Stimulated activated CD4-positive, alpha-beta T cell treated with anti-CD3 and anti-CD28 coated beads, Interleukin-1b, Interleukin-23, amount 100 ng/mL, for 1 hour (primary cell): ENCODE results near the gene TMEM273.

ENCODE experiments used
- DNase-seq, 2 donors: peaks; one replicate each; pipeline ENCODE4 v3.0.0-alpha.2; 2020; ENCODE audit warnings: low read depth in 2 of 2

TMEM273 gene, protein sequence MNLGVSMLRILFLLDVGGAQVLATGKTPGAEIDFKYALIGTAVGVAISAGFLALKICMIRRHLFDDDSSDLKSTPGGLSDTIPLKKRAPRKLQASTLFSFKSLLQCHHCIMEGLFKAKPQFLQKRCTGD

DNA sequence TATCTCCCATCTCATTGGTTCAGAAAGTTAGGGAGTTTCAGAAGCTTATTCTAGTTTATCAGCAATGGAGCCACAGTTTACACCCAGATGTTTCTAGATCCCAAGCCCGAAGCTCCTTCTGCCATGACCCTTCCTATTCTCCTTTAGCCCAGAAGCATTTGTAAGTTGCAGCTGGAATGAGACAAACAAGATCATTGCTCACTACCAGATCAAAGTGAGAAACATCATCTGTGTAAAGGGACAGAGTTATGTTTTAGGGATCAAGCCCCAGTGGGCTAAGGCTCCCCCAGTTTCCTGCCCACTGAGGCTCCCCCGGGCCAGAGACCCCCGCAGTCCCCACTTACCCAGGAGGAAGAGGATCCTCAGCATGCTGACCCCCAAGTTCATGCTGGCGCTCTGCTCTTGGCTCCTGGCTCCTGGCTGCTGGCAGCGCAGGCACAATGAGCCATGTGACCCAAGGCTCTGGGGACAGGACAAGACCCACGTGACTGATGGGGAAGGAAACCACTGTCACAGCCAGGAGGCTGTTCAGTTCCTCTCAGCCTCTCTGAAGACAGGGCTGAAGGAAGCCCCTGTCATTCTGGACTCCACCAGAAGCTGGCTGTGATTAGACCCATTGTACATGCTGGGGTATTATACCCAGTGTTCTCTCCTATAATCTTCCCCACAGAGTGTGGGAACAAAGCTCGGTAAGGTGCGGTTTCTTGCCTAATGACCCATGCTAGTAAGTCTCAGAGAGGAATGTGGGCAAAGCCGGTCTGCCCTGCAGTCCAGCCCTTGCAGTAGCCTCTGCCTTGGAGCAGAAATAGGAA is at the start of gene TMEM273:
Gene TMEM273, minus strand, starts transcription at position 442 of the 812 bp plus-strand sequence. Its CDS starts 55 bp downstream, at position 387.
- DNase-seq, result no peak

DNA sequence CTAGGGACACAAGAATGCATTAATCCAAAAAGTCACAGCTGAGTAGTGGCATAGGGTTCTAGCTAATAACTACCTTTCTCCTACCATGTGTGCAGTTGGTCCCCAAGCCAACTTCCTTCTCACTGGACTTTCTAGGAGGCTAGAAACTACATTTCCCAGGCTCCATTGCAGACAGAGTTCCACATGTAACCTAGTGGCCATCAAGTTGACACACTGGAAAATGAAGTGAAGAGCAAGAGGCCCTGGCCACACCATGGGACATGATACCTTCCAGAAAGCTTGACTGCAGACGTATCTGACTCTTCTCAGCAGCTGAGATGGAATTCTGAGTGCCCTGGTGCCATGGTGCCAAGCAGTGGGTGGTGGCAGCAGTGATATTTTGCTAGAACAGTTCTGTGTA is 49.8 kb upstream of the TMEM273 start:
- DNase-seq, result no peak

DNA sequence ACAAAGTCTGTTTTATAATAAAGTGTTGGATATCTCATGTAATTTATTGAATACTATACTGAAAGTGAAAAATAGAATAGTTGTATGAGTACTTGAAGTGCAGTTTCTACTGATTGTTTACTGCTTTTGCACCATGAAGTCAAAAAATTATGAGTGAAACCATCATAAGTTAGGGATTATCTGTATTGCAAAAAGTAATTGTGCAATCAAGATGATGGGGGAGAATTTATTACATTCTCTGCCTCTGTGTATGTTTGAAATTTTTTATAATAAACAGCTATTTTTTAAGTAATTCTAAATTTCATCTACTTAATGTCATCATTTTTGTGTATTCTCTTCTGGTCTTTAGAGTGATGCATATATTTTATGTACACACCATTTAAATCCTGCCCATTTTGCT is 47.2 kb upstream of the TMEM273 start:
- DNase-seq, result no peak

DNA sequence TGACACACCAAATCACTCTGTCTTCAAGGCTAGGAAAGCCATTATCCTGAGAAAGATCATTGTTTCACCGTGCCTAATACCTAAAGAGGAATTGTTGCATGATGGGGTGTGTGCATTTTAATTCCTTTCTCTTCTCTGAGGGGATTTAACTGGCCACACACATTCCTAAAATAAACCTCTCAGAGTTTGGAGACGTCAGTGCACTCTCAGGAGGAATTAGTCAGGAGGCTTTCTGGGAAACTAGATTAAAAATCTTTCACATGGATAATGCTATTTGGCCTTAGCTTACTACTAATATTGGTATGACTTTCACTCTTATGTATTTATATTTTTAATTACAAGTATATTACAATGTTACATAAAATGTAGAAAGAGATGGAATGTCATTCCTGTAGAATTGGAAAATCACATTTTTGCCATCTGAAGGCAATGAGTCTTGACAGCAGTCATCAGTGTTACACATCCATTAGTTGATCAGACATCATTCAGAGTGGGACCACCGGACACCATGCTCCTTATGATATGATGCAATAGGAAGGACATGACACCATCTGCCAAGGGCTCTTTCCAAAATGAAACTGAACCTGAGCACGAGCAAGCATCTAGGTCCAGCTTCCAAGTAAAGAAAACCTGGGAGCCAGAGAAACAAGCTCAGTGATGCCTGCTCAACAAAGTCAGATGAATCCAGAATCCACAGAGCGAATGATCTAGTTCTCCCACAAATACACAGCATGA is 43.1 kb upstream of the TMEM273 start:
- DNase-seq, result no peak

DNA sequence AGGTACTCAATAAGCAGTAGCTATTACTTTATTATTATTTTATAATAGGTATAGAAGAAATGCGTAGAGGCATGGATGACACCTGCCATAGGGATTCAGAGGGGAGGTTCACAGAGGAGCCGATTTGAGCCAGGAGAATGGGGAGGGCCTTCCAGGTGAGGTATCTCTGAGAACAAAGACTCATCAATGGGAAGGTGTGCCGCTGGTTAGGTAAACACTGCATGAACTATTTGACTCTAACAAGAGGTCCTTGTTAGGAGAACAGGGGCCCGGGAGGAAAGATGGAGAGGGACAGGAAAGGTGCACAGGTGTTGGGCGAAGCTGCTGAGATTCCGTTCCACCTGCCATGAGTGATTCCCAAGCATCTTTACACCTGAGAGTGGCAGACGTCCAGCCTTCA is 41.8 kb upstream of the TMEM273 start:
- DNase-seq, result no peak

DNA sequence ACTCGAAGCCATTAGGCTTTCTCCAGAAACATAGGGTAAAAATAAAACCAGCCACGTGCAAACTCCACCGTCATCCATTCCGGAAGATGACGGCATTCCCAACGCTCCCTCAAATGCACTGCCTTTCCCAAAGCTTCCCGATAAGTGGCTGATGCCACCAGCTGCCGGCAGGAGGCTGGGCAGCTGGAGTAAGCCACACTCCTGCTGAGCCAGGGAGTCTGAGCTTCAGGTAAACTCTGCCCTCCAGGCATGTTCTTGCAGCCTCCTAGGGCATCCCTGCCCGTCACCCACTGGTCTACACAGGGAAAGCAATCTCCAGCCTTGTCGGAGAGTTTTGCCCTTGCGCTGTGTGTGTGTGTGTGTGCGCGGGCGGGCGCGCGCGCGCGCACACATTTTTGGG is 40.5 kb upstream of the TMEM273 start:
- no peak for DNase-seq

DNA sequence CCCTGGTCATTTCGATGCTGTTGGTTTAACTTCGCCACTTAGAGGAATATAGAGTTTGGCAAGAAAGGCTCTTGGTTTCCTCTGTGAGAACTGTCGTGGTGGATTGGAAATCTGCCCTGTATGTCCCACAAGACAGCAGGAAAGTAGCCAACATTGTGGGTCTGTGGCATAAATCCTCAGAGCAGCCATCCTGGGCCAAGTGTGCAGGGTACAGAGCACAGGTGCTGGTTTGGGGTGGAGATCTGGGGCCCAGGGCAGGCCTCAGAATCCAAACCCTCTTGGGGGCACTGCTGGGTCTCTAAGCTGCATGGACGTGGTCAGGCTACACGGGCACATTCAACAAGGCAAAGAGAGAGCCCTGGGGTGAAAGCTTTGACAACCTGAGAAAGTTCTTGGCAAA is 39.2 kb upstream of the TMEM273 start:
- DNase-seq, result no peak

DNA sequence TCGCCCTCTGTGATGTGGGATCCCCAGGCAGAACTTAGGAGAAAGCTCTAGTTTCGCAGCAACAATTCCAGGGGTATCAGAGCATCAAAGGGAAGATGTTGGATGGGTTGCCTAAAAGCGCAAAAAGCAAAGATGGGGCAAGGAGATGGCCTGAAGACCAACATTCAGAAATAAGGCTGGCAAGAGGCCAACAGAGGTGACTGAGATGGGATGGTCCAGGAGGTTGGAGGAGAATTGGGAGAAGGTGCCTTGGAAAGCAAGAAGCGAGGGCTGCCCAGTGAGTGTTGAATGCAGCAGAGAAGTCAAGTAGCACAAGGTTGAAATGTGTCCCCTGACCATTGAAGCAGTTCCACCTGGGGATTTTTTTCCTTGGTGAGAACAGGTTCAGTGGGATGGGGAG is 38.4 kb upstream of the TMEM273 start:
- no peak for DNase-seq

DNA sequence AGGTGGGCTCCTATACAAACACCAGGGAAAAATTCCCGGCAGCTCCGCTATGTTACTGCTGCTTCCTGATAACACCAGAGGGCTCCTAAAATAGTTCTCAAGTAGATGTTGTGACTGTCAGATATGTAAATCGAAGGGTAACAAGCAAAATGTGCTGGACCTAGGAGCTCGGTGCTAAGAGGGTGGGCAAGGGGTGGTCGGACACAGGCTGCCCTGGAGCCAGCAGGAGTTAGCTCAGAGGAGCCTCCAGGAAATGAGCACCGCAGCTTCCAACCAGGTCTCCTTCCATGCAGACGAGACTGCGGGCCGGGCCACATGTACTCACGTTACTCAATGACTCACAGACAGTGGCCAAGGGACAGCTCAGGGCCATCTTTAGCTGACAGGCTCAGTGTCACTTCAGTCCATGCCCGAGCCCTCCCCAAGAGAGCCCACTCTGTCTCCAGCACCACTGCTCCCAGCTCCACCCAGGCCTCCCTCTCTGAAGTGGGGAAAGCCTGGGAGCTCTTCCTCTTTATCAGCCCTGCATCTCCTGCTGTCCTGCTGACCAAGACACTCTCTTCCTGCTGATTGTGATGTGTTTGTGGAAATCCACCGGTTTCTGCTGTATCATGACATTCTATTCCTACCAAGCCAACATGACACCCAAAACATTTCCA is 37.2 kb upstream of the TMEM273 start:
- no peak for DNase-seq

DNA sequence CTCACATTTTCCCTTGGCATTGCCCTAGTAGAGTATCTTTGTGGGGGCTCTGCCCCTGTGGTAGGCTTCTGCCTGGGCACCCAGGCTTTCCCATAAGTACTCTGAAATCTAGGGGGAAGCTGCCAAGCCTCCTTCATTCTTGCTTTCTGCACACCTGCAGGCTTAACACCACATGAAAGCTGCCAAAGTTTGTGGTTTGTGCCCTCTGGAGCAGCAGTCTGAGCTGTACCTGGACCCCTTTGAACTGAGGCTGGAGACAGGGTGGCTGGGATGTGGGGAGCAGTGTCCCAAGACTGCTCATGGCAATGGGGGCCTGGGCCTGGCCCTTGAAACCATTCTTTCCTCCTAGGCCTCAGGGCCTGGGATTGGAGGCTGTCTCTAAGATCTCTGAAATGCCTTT is 35.0 kb upstream of the TMEM273 start:
- no peak for DNase-seq

DNA sequence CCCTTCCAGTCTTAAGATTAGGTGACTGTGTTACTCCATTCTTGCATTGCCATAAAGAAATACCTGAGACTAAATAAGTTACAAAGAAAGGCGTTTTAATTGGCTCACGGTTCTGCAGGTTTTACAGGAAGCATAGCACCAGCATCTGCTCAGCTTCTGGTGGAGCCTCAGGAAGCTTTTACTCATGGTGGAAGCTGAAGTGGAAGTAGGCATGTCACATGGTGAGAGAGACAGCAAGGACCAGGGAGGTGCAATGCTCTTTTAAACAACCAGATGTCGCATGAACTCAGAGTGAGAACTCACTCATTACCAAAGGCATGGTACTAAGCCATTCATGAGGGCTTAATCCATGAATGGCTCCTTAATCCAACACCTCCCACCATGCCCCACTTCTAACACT is 34.0 kb upstream of the TMEM273 start:
- DNase-seq, result no peak

DNA sequence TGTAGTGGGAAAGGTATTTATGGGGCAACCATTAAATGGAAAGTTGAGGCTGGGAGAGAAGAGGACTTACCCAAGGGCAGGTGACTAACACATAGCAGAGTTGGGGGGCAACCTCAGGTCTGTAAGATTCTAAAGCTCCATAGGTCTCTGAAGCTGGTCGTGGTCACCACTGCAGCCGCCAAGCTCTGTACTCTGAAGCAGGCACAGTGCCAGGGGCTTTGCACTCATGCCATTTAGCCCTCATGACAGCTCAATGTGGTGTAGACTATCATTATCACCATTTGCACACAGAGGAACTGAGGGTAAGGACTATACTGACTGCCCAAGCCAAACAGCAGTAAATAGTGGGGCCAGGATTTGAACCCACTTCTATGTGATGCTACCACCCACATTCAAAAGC is 32.5 kb upstream of the TMEM273 start:
- no peak for DNase-seq

DNA sequence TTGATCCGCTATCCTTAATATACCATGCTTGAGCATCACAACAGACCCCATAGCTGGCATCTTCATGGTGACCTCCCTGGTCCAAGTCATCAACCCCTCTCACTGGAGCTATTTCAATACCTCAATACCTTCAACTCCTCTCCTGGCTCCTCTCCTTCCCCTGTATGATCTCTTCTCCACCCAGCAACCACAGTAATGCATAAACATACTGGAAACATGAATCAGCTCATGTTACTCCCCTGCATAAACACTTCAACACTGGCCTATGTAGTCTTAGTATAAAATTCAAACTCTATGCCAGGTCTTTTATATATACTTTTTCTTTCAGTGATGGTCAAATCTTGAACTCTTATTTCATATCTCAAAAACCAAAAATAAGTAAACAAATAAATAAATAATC is 31.8 kb upstream of the TMEM273 start:
- DNase-seq, result no peak

DNA sequence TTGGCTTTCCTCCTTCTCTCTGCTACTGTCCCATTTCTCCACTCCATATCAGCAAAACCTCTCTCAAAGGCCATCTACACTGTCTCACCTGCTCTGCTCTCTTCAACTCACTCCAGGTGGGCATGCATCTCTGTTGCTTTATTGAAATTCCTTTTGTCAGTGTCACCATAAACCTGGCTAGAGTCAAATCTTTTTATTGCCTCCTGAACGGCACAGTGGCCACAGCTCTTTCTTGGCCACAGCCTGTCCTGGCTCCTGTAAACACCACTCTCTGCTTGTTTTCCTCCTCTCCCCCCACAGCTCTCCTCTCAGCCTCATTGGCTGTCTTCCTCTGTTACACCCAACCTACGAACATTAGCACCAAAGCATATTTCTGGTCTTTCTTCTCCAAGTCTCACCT is 31.1 kb upstream of the TMEM273 start:
- no peak for DNase-seq

DNA sequence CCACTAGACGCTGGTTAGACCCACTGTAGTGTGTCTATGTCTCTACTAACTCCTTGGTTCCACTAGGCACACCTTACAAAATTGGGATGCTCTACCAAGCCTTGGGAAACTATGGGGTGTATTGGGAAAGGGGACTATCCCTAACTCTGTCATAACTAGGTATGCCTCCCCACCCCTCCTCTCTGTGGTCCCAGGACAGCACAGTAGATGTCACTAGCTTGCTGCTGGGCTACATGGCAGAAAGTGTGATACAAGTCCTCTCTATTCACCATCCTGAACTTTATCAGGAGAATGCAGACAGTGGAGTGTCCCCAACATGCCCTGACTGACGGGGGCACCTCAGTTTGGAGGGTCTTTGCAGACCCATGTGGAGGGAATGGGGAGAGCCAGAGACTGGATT is 30.3 kb upstream of the TMEM273 start:
- DNase-seq, result no peak

DNA sequence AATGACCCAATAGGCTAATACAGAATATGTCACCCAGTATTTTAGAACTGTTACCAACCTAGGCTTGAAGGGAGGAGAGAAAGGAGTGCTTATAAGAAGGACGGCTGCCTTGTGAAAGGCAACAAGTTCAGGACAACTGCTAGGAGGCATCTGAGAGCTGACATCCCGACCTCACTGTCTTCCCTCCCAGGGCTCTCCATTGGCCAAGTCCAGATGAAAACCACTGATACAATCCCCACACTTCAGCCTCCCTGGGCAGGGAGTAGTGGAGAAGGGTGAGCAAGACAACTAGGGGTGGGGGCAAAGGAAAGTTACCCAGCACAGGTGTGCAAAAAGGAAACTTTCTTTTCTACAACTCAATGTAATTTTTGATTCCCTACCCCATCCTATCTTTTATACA is 29.5 kb upstream of the TMEM273 start:
- no peak for DNase-seq

DNA sequence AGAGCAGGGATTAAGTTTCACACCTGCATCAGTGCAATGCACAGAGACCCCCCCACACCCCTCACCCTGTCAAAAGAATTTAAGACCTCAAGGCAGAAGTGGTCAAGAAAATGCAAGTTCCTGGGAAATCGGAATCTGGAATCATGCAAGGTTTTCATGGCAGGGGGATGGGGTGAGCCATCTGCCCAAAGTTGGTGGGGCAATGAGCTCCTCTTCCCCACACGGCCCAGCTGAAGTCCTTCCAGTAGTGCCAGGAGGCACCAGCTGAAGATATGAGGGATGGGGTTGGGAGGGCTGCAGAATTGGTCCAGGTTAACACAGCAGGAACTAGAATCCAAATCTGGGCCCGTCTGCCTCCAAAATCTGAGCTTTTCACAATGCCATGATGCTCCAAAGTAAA is 25.0 kb upstream of the TMEM273 start:
- no peak for DNase-seq

DNA sequence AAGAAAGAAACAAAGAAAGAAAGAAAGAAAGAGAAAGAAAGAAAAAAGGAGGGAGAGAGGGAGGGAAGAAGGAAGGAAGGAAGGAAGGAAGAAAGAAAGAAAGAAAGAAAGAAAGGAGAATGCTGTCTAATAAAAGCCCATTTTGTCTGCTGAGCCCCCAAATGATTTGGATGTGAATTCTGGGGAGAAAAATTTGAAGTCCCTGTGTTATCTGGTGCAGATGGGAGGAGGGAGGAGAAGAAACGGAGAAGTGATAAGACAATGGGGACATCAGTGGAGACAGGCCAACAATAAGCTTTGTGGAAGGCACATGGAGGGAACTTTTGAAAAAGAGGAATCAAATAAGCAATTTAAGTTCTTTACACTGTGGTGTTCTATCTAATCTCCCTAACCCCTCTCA is 24.6 kb upstream of the TMEM273 start:
- DNase-seq, result no peak

DNA sequence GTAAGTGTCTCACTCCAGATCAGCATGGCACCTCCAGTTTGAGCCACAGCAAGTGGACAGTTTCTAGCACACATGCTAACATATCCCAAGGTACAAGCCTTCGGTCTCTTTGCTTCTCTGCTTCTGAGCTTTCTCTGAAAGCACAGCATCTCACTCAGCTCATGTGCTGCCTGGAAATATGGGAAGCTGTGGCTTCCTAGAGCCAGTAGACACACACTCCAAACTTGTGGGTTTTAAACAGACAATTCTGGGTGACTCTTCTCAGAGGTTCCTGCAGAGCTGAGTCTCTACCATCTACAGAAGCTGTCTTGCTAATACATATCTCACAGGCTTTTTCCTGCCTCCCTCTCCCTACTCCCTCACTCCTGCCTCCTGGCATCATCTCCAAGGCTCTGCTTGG is 23.9 kb upstream of the TMEM273 start:
- DNase-seq, result no peak

DNA sequence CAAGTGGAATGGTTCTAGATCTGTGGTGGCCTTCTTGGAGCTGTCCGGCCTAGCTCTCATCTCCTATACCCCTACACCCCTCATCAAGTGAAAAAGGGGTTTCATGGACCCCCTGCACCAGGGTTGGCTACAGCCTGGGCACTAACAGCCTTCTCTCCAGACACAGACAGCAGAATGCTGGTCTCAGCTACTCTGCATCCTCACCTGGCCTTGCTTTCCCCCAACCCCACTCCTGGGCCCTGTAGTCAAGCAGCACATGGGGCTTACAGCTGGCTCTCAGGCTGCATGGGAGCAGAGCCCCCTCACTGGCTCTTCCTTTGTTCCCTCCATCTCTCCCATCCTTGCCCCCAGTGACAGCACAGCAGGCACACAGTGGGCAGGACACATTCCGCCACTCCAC is 20.8 kb upstream of the TMEM273 start:
- DNase-seq, result no peak

DNA sequence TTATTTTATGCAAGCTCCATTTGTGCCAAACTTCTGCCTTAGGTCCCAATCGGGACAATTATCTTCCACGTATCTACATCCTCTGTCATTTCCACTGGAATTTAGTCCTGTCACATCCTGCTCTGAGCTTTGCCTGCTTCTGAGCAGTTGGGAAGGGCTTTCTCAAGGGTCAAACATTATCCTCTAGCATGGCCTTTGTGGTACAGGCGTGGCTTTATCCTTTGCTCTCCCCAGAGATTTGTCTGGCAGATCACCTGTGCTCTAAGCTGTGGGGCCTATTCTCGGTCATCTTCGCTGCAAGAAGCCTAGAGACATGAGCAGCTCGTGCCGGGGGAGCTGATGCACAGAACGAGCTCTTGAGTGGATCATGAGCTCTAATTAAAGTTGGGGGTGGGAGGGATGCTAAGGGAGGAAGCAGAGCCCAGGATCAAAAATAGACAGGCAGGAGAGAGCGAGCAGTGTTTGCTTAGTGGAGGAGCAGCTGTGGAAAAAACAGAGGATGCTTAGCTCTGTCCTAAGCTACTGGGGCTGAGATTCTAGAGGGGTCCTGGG is 19.8 kb upstream of the TMEM273 start:
- no peak for DNase-seq

DNA sequence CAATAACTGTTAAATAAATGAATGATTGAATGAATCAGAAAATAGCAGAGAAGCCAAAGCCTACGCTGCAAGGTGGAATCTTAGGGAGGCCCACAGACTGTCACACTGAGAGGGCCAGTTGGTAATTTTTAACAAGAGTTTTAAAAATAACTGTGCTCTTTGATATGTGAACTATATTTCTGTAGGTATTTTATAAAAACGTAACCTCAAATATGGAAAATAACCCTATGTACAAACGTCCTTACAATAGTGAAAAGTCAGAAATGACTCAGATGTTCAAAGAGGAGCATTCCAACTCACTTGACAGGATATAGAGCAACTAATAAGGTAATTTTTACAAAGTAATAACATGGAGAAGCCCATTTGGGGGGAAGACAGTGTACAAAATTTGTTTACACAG is 18.9 kb upstream of the TMEM273 start:
- no peak for DNase-seq
